Endodermal cell (in vitro differentiated cells): ENCODE data around the gene CD99. TPM values are rescaled to one million over a fixed set of nuclear protein-coding genes. Genes with fewer than 3 reads are reported as not detected.

Experiments
- DNase-seq: peaks from one replicate; pipeline ENCODE4 v3.0.0-alpha.2; 2017
- H3K27ac ChIP-seq: 2 replicates; pipeline ENCODE4 v1.5.1; 2013; ENCODE audit warnings: mild to moderate bottlenecking, low read depth, low read length, moderate library complexity
- H3K27me3 ChIP-seq: 2 replicates; pipeline ENCODE4 v1.6.1; 2013; ENCODE audit warnings: mild to moderate bottlenecking, low read length, moderate library complexity; ENCODE audit not compliant: insufficient read depth, control insufficient read depth, poor library complexity, severe bottlenecking
- H3K36me3 ChIP-seq: 2 replicates; pipeline ENCODE4 v1.7.0; 2013; ENCODE audit warnings: mild to moderate bottlenecking, low read length, moderate library complexity; ENCODE audit not compliant: control insufficient read depth, insufficient read depth
- H3K4me1 ChIP-seq: one replicate; pipeline ENCODE4 v1.7.0; 2013; ENCODE audit warnings: low read length; ENCODE audit not compliant: control insufficient read depth, insufficient read depth
- H3K4me3 ChIP-seq: 2 replicates; pipeline ENCODE4 v1.5.1; 2013; ENCODE audit warnings: mild to moderate bottlenecking, low read length, moderate library complexity
- H3K9ac ChIP-seq: 2 replicates; pipeline ENCODE4 v1.6.1; 2013; ENCODE audit warnings: mild to moderate bottlenecking, low read length, moderate library complexity; ENCODE audit not compliant: poor library complexity, severe bottlenecking; ENCODE audit errors: extremely low read depth
- H3K9me3 ChIP-seq: 2 replicates; pipeline ENCODE4 v1.6.1; 2013; ENCODE audit warnings: mild to moderate bottlenecking, low read length, moderate library complexity; ENCODE audit not compliant: control insufficient read depth
- H3K27ac Mint-ChIP-seq: 2 replicates; pipeline ENCODE4 v1.8.0; 2020; ENCODE audit warnings: mixed read lengths
- H3K27me3 Mint-ChIP-seq: 2 replicates; pipeline ENCODE4 v1.8.0; 2021; ENCODE audit warnings: mild to moderate bottlenecking, mixed read lengths; ENCODE audit not compliant: insufficient read depth
- H3K36me3 Mint-ChIP-seq: 2 replicates; pipeline ENCODE4 v1.8.0; 2020; ENCODE audit warnings: low read depth, mixed read lengths
- H3K4me1 Mint-ChIP-seq: 2 replicates; pipeline ENCODE4 v1.8.0; 2020; ENCODE audit warnings: mixed read lengths
- H3K4me3 Mint-ChIP-seq: 2 replicates; pipeline ENCODE4 v1.8.0; 2020; ENCODE audit warnings: mild to moderate bottlenecking, moderate library complexity, mixed read lengths
- H3K9me3 Mint-ChIP-seq: 2 replicates; pipeline ENCODE4 v1.8.0; 2020; ENCODE audit warnings: mild to moderate bottlenecking, mixed read lengths
- CTCF ChIP-seq: fragments of 200-600 bp; sonication (generic); conservative IDR thresholded peaks from 2 replicates; pipeline ENCODE4 v1.5.0; 2021; ENCODE audit warnings: antibody characterized with exemption, mild to moderate bottlenecking
- WGBS, 2 experiments: methylation state at CpG; one replicate each; pipeline versions ENCODE4 v1.1.5 to v1.1.7; 2013; ENCODE audit warnings: missing lambda C conversion rate in 2 of 2, mixed read lengths in 1 of 2; ENCODE audit not compliant: insufficient coverage in 1 of 2, insufficient read length in 1 of 2; 5-methylcytosine and 5-hydroxymethylcytosine counted together
- total RNA-seq, 2 donors: library from RNA; stranded (reverse); fragmentation: NEBNext Ultra II Directional in 1 of 2; extraction: Animal tissue kit (Norgen Biotek cat#: 25700) in 1 of 2; gene quantifications; 2 replicates in 1 of 2; 3 replicates in 1 of 2; pipeline ENCODE4 v1.2.1, GENCODE V29; 2021

Gene CD99
- total RNA-seq, 2 donors from 2014 or later = 314 to 397 TPM

- Mint-ChIP-seq H3K4me3 (no peak overlapping the region), H3K36me3 (no peaks in the 10 kb centered on the region), H3K9me3 (no peaks in the 10 kb centered on the region), H3K27ac (no peak overlapping the region), H3K27me3 (peaks cover 7% of the 10 kb centered on the region), H3K4me1 (peaks cover 9% of the 10 kb centered on the region)
- Histone ChIP-seq H3K4me1 (no peaks in the 10 kb centered on the region), H3K4me3 (no peak overlapping the region), H3K36me3 (no peaks in the 10 kb centered on the region), H3K9ac (no peak overlapping the region), H3K27ac (no peak overlapping the region), H3K9me3 (no peaks in the 10 kb centered on the region), H3K27me3 (no peaks in the 10 kb centered on the region)
- TF ChIP-seq CTCF = no peak
- no peak for DNase-seq
- WGBS, 2 experiments = 96% methylated on average over 1 of the region's 1 CpG; no CpG with 5 or more reads in 1 of the 2 experiments
These were observed 6.8 kb upstream of the CD99 start for GRCh38 chrX:2684256-2684655.

GRCh38 chrX:2685886-2686285 is 5.2 kb upstream of the CD99 start:
- no peaks in the 10 kb centered on the region for H3K36me3 Mint-ChIP-seq
- H3K4me3 Mint-ChIP-seq = no peak overlapping the region

GRCh38 chrX:2689773-2690666 is 1.1 kb upstream of the CD99 start:
- H3K9ac ChIP-seq = no peak overlapping the region
- no peaks in the 10 kb centered on the region for H3K36me3 ChIP-seq
- Mint-ChIP-seq H3K9me3 (no peaks in the 10 kb centered on the region), H3K4me1 (peaks cover 38% of the 10 kb centered on the region), H3K36me3 (peaks cover 13% of the 10 kb centered on the region), H3K4me3 (peak overlapping the region; percentile 84), H3K27me3 (peaks cover 33% of the 10 kb centered on the region), H3K27ac (no peak overlapping the region)
- DNase-seq = peak; percentile 75
- WGBS, 2 experiments = 85 to 89% methylated on average over 31 to 37 of the region's 37 CpGs
- H3K27me3 ChIP-seq = peaks cover 16% of the 10 kb centered on the region
- TF ChIP-seq CTCF = no peak
- H3K4me1 ChIP-seq = peaks cover 8% of the 10 kb centered on the region
- no peak overlapping the region for H3K27ac ChIP-seq
- H3K9me3 ChIP-seq = no peaks in the 10 kb centered on the region
- no peak overlapping the region for H3K4me3 ChIP-seq

More at GRCh38 chrX:2685886-2686285, 5.2 kb upstream of the CD99 start:
- 55 to 74% methylated on average over 4 to 5 of the region's 5 CpGs for WGBS, 2 experiments
- H3K27me3 Mint-ChIP-seq = peaks cover 16% of the 10 kb centered on the region
- H3K4me1 ChIP-seq = peaks cover 4% of the 10 kb centered on the region
- no peak for DNase-seq
- no peak for TF ChIP-seq CTCF
- no peak overlapping the region for H3K9ac ChIP-seq
- H3K27me3 ChIP-seq = no peaks in the 10 kb centered on the region
- no peaks in the 10 kb centered on the region for H3K9me3 ChIP-seq
- H3K4me1 Mint-ChIP-seq = peaks cover 14% of the 10 kb centered on the region
- no peak overlapping the region for H3K4me3 ChIP-seq
- no peaks in the 10 kb centered on the region for H3K36me3 ChIP-seq
- no peaks in the 10 kb centered on the region for H3K9me3 Mint-ChIP-seq
- H3K27ac Mint-ChIP-seq = no peak overlapping the region
- no peak overlapping the region for H3K27ac ChIP-seq
